Measurements from ENCODE around the gene GAS6.

DNA sequence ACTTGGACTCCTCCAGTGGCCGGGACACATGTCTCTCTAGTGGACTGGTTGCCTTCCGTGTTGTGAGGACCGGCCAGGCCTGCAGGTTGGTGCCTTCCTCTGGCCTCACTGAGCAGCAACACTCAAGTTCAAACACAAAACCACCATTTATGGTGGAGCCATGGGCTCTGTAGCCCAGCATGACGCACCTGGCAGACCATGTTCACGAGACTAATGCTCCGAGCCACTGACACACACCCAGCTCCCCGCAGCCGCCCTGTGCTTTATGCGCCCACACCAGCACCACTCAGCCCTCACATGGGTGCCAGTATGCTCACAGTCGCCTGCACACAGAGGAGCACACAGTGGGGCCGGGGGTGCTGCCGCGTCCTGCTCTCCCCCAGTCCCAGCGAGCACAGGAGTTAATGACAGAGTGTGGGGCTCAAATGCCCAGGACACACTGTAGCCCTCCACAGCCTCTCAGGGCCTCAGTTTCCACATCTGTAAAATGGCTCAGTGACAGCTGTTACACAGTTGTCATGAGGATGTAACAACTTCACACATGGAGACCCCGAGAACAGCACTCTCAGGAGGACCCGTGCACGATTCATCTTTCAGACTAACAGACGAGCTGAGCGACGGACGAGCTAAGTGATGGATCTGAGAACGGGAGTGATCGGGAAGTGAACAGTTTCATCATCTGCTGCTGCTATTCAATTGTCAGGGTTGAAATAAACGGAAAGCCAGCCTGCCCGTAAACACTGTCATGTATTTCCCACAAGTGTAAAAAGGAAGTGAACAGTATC is 7.8 kb downstream of the GAS6 start:
- TF ChIP-seq, protein P1, sequence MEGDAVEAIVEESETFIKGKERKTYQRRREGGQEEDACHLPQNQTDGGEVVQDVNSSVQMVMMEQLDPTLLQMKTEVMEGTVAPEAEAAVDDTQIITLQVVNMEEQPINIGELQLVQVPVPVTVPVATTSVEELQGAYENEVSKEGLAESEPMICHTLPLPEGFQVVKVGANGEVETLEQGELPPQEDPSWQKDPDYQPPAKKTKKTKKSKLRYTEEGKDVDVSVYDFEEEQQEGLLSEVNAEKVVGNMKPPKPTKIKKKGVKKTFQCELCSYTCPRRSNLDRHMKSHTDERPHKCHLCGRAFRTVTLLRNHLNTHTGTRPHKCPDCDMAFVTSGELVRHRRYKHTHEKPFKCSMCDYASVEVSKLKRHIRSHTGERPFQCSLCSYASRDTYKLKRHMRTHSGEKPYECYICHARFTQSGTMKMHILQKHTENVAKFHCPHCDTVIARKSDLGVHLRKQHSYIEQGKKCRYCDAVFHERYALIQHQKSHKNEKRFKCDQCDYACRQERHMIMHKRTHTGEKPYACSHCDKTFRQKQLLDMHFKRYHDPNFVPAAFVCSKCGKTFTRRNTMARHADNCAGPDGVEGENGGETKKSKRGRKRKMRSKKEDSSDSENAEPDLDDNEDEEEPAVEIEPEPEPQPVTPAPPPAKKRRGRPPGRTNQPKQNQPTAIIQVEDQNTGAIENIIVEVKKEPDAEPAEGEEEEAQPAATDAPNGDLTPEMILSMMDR (conservative IDR thresholded peaks at IDR 0.05 in 1 of 2, IDR thresholded peaks at IDR 0.05 in 1 of 2; ENCODE audit: extremely low read depth in 1 of 2, insufficient read depth in 1 of 2, low read depth in 1 of 2, low read length in 2 of 2) = no peak
- no peak for TF ChIP-seq EZH2 (IDR thresholded peaks at IDR 0.05; ENCODE audit: borderline replicate concordance, low read length)

All from mammary epithelial cell (primary cell).